Endothelial cell of umbilical vein (primary cell): Measurements from ENCODE around the gene UBFD1. TPM values are rescaled to one million over a fixed set of nuclear protein-coding genes. Genes with fewer than 3 reads are reported as not detected.

Source experiments
- BruUV-seq: library from RNA; stranded (reverse); fragments of 400-500 nt; replicated peaks from 2 replicates; lab custom pipeline; 2021; lab: Mats Ljungman, UMichigan
- CTCF ChIA-PET: fragments of 300-600, 350-600 bp; sonication (Branson Sonifier 250); formaldehyde crosslinking; loops from one replicate; lab custom pipeline; 2021; ENCODE audit warnings: antibody characterized with exemption, inconsistent platforms; lab: Charles Lee
- POLR2A ChIA-PET: fragments of 300-600, 350-600 bp; sonication (Branson Sonifier 250); formaldehyde crosslinking; loops from one replicate; lab custom pipeline; 2021; ENCODE audit warnings: antibody characterized with exemption, inconsistent platforms; lab: Charles Lee
- DNase-seq: peaks from one replicate; pipeline ENCODE4 v3.0.0-alpha.2; 2011; ENCODE audit warnings: low read depth, low spot score
- FAIRE-seq: peaks from 2 replicates; lab custom pipeline; 2011; peaks lifted over from hg19 to GRCh38; lab: Jason Lieb, UNC
- H2AFZ ChIP-seq: 2 replicates; pipeline ENCODE4 v1.6.0; 2012; ENCODE audit warnings: low read depth, low read length, control low read depth, inconsistent platforms
- H3K27ac ChIP-seq: 2 replicates; pipeline ENCODE4 v1.5.1; 2011; ENCODE audit warnings: low read depth, mild to moderate bottlenecking, control low read depth, low read length, moderate library complexity; ENCODE audit not compliant: insufficient read depth
- H3K27me3 ChIP-seq, 2 experiments: 2 replicates each; pipeline versions ENCODE4 v1.6.0 to v1.6.1; 2011; ENCODE audit warnings: low read length in 2 of 2, mixed read lengths in 1 of 2; ENCODE audit not compliant: control insufficient read depth in 2 of 2, insufficient read depth in 2 of 2
- H3K36me3 ChIP-seq, 2 experiments: 2 replicates in 1 of 2; 3 replicates in 1 of 2; pipeline ENCODE4 v1.5.1; 2011; ENCODE audit warnings: low read length in 2 of 2, mild to moderate bottlenecking in 1 of 2, moderate library complexity in 1 of 2; ENCODE audit not compliant: control insufficient read depth in 2 of 2, insufficient read depth in 2 of 2; ENCODE audit errors: extremely low read depth in 1 of 2
- H3K4me1 ChIP-seq: 3 replicates; pipeline ENCODE4 v1.5.1; 2011; ENCODE audit warnings: mild to moderate bottlenecking, low read length; ENCODE audit not compliant: control insufficient read depth, insufficient read depth; ENCODE audit errors: extremely low read depth
- H3K4me2 ChIP-seq: 2 replicates; pipeline ENCODE4 v1.6.1; 2011; ENCODE audit warnings: low read length, control low read depth, mixed read lengths; ENCODE audit not compliant: insufficient read depth
- H3K4me3 ChIP-seq, 3 experiments: fragments of 200-600 bp in 1 of 3; sonication (generic), shearing (Covaris generic) in 1 of 3; replicated peaks in 1 of 3; 2 replicates each; pipeline ENCODE4 v1.5.1; 2011 to 2016; ENCODE audit warnings: control low read depth in 3 of 3, low read length in 3 of 3, mild to moderate bottlenecking in 2 of 3, inconsistent platforms in 1 of 3, low read depth in 1 of 3, moderate library complexity in 1 of 3; ENCODE audit not compliant: insufficient read depth in 1 of 3
- H3K79me2 ChIP-seq: 2 replicates; pipeline ENCODE4 v1.6.0; 2012; ENCODE audit warnings: low read length, inconsistent platforms; ENCODE audit not compliant: control insufficient read depth, insufficient read depth
- H3K9ac ChIP-seq: replicated peaks from 2 replicates; pipeline ENCODE3; 2011; ENCODE audit warnings: low read length, control low read depth; ENCODE audit not compliant: insufficient read depth; ENCODE audit errors: extremely low read depth
- H3K9me1 ChIP-seq: replicated peaks from 3 replicates; pipeline ENCODE4 v1.6.0; 2011; ENCODE audit warnings: mild to moderate bottlenecking, low read length; ENCODE audit not compliant: control insufficient read depth, insufficient read depth; ENCODE audit errors: extremely low read depth
- H3K9me3 ChIP-seq: replicated peaks from 2 replicates; pipeline ENCODE4 v1.5.1; 2012; ENCODE audit warnings: low read length, inconsistent platforms; ENCODE audit not compliant: control insufficient read depth, insufficient read depth
- H4K20me1 ChIP-seq: replicated peaks from 2 replicates; pipeline ENCODE3; 2011; ENCODE audit warnings: mild to moderate bottlenecking, low read length; ENCODE audit not compliant: control insufficient read depth, insufficient read depth; ENCODE audit errors: extremely low read depth
- CTCF ChIP-seq, 2 donors: IDR thresholded peaks; 1 replicate in 1 of 2; 2 replicates in 1 of 2; pipeline ENCODE4 v1.5.1; 2011; ENCODE audit warnings: low read length in 2 of 2, mild to moderate bottlenecking in 2 of 2, moderate library complexity in 2 of 2, control low read depth in 1 of 2, inconsistent platforms in 1 of 2, low read depth in 1 of 2; ENCODE audit not compliant: insufficient read depth in 1 of 2; ENCODE audit errors: extremely low read depth in 1 of 2
- EZH2 ChIP-seq: IDR thresholded peaks from 2 replicates; pipeline ENCODE4 v1.6.1; 2012; ENCODE audit warnings: borderline replicate concordance, low read depth, mild to moderate bottlenecking, moderate library complexity, low read length, inconsistent platforms; ENCODE audit not compliant: severe bottlenecking
- FOS ChIP-seq: IDR thresholded peaks from 2 replicates; pipeline ENCODE4 v1.6.1; 2011; ENCODE audit warnings: mild to moderate bottlenecking, low read length, moderate library complexity, borderline replicate concordance; ENCODE audit not compliant: insufficient read depth
- JUN ChIP-seq: IDR thresholded peaks from 2 replicates; pipeline ENCODE4 v1.6.1; 2011; ENCODE audit warnings: borderline replicate concordance, low read depth; ENCODE audit not compliant: insufficient read length, insufficient read depth
- MAX ChIP-seq: IDR thresholded peaks from 2 replicates; pipeline ENCODE4 v1.6.1; 2011; ENCODE audit not compliant: insufficient read depth, insufficient read length
- MYC ChIP-seq: IDR thresholded peaks from one replicate; pipeline ENCODE4 v1.6.1; 2011; ENCODE audit warnings: mild to moderate bottlenecking, low read depth, low read length
- POLR2AphosphoS5 ChIP-seq: IDR thresholded peaks from 2 replicates; pipeline ENCODE4 v1.6.1; 2012; ENCODE audit warnings: low read depth, mild to moderate bottlenecking, control low read depth, low read length, moderate library complexity; ENCODE audit not compliant: insufficient read depth
- dilution Hi-C: fragments of 300-500 bp; cut with MboI; formaldehyde crosslinking; loops from one replicate; pipeline ENCODE4 v1.15.0; 2019; ENCODE audit warnings: low sequenced_read_pairs; ENCODE audit not compliant: extremely low pct_ligation_motif_present
- intact Hi-C: fragments of 100-400 bp; cut with micrococcal nuclease; formaldehyde crosslinking; loops from one replicate; pipeline ENCODE4 v1.10.0; 2022
- polyA plus RNA-seq, 4 experiments: library from polyadenylated mRNA; depleted of rRNA in 3 of 4; stranded (reverse) in 3 of 4; unstranded in 1 of 4; fragments of >200 nt; gene quantifications; 2 replicates each; pipeline versions ENCODE4 v1.2.1 to v1.2.3, GENCODE V29; 2011 to 2012; ENCODE audit warnings: missing spikeins in 1 of 4
- total RNA-seq: library from RNA; stranded (reverse); gene quantifications from 2 replicates; pipeline ENCODE4 v1.2.3, GENCODE V29; 2021

The UBFD1 gene
- total and polyA plus RNA-seq, 2 donors (not counting 3 experiments of a cell fraction or from before 2014, with no cell fraction given) = 50.0 to 69.9 TPM

GRCh38 chr16:23597003-23597756 lies 39.7 kb downstream of the UBFD1 start:
- Histone ChIP-seq H3K36me3 (peaks cover 0 to 6% of the 10 kb centered on the region in 2 experiments), H3K79me2 (peaks cover 36% of the 10 kb centered on the region), H3K27me3 (no peaks in the 10 kb centered on the region), H3K9me1 (no peaks in the 10 kb centered on the region), H3K27ac (no peak overlapping the region), H3K4me3 (no peak overlapping the region), H3K9me3 (no peaks in the 10 kb centered on the region), H3K4me1 (peaks cover 7% of the 10 kb centered on the region), H3K4me2 (no peak overlapping the region), H4K20me1 (no peaks in the 10 kb centered on the region), H2AFZ (peak overlapping the region; percentile 6), H3K9ac (no peak overlapping the region)
- DNase-seq (peak; percentile 21), FAIRE-seq (no peak)
- BruUV-seq = no TSS peak
- dilution Hi-C loops = no loop called here
- POLR2A ChIA-PET = no interaction called here
- CTCF ChIA-PET = interaction anchor here (0.7 to 1.5 kb wide), 13 partner anchors 10 to 93 kb away, joined by 3 to 12 read pairs (median 3); partner anchors contain the start of genes DCTN5, EARS2, PALB2 and UBFD1
- no peak for TF ChIP-seq POLR2AphosphoS5
- peak in 1 of 2 donors; percentile 9 for TF ChIP-seq CTCF (IDR thresholded peaks at IDR 0.05; ENCODE audit: extremely low read depth in 1 of 2, insufficient read depth in 1 of 2, low read depth in 1 of 2, low read length in 2 of 2)
- intact Hi-C loops = no loop called here

GRCh38 chr16:23607726-23608125 lies 50.2 kb downstream of the UBFD1 start:
- Histone ChIP-seq H3K79me2 (no peaks in the 10 kb centered on the region), H2AFZ (peak overlapping the region; percentile 53), H3K4me1 (peaks cover 13% of the 10 kb centered on the region), H3K4me3 (peak overlapping the region in 1 of 3 experiments; percentile 28), H4K20me1 (no peaks in the 10 kb centered on the region), H3K9me1 (no peaks in the 10 kb centered on the region), H3K9me3 (no peaks in the 10 kb centered on the region), H3K9ac (peak overlapping the region; percentile 74), H3K36me3 (no peaks in the 10 kb centered on the region), H3K27me3 (no peaks in the 10 kb centered on the region), H3K27ac (peak overlapping the region; percentile 96), H3K4me2 (peak overlapping the region; percentile 81)
- dilution Hi-C loops (no loop called here), intact Hi-C loops (loop anchor here (1.0 kb wide), 4 partner anchors 11 to 71 kb away; partner anchors contain the start of genes DCTN5, EARS2, NDUFAB1 and PALB2)
- POLR2A ChIA-PET = no interaction called here
- TF ChIP-seq JUN = no peak
- TF ChIP-seq EZH2 = no peak
- no peak for TF ChIP-seq MAX
- no peak for TF ChIP-seq FOS
- no peak for TF ChIP-seq MYC
- TSS peak; percentile 91 for BruUV-seq
- no peak for DNase-seq
- no peak for FAIRE-seq
- CTCF ChIA-PET = interaction anchor here (1.0 to 2.4 kb wide), 2 partner anchors 11 to 87 kb away, joined by 3 to 12 read pairs; no protein-coding TSS in a partner anchor
